Endothelial cell of umbilical vein (primary cell): ENCODE measurements around the gene DOP1A. TPM values are rescaled to one million over a fixed set of nuclear protein-coding genes. Genes with fewer than 3 reads are reported as not detected.

Experiments used
- BruUV-seq: library from RNA; stranded (reverse); fragments of 400-500 nt; replicated peaks from 2 replicates; lab custom pipeline; 2021; lab: Mats Ljungman, UMichigan
- CTCF ChIA-PET: fragments of 300-600, 350-600 bp; sonication (Branson Sonifier 250); formaldehyde crosslinking; loops from one replicate; lab custom pipeline; 2021; ENCODE audit warnings: antibody characterized with exemption, inconsistent platforms; lab: Charles Lee
- POLR2A ChIA-PET: fragments of 300-600, 350-600 bp; sonication (Branson Sonifier 250); formaldehyde crosslinking; loops from one replicate; lab custom pipeline; 2021; ENCODE audit warnings: antibody characterized with exemption, inconsistent platforms; lab: Charles Lee
- DNase-seq: peaks from one replicate; pipeline ENCODE4 v3.0.0-alpha.2; 2011; ENCODE audit warnings: low read depth, low spot score
- FAIRE-seq: peaks from 2 replicates; lab custom pipeline; 2011; peaks lifted over from hg19 to GRCh38; lab: Jason Lieb, UNC
- H2AFZ ChIP-seq: 2 replicates; pipeline ENCODE4 v1.6.0; 2012; ENCODE audit warnings: low read depth, low read length, control low read depth, inconsistent platforms
- H3K27ac ChIP-seq: 2 replicates; pipeline ENCODE4 v1.5.1; 2011; ENCODE audit warnings: low read depth, mild to moderate bottlenecking, control low read depth, low read length, moderate library complexity; ENCODE audit not compliant: insufficient read depth
- H3K27me3 ChIP-seq, 2 experiments: 2 replicates each; pipeline versions ENCODE4 v1.6.0 to v1.6.1; 2011; ENCODE audit warnings: low read length in 2 of 2, mixed read lengths in 1 of 2; ENCODE audit not compliant: control insufficient read depth in 2 of 2, insufficient read depth in 2 of 2
- H3K36me3 ChIP-seq, 2 experiments: 2 replicates in 1 of 2; 3 replicates in 1 of 2; pipeline ENCODE4 v1.5.1; 2011; ENCODE audit warnings: low read length in 2 of 2, mild to moderate bottlenecking in 1 of 2, moderate library complexity in 1 of 2; ENCODE audit not compliant: control insufficient read depth in 2 of 2, insufficient read depth in 2 of 2; ENCODE audit errors: extremely low read depth in 1 of 2
- H3K4me1 ChIP-seq: 3 replicates; pipeline ENCODE4 v1.5.1; 2011; ENCODE audit warnings: mild to moderate bottlenecking, low read length; ENCODE audit not compliant: control insufficient read depth, insufficient read depth; ENCODE audit errors: extremely low read depth
- H3K4me2 ChIP-seq: 2 replicates; pipeline ENCODE4 v1.6.1; 2011; ENCODE audit warnings: low read length, control low read depth, mixed read lengths; ENCODE audit not compliant: insufficient read depth
- H3K4me3 ChIP-seq, 3 experiments: fragments of 200-600 bp in 1 of 3; sonication (generic), shearing (Covaris generic) in 1 of 3; replicated peaks in 1 of 3; 2 replicates each; pipeline ENCODE4 v1.5.1; 2011 to 2016; ENCODE audit warnings: control low read depth in 3 of 3, low read length in 3 of 3, mild to moderate bottlenecking in 2 of 3, inconsistent platforms in 1 of 3, low read depth in 1 of 3, moderate library complexity in 1 of 3; ENCODE audit not compliant: insufficient read depth in 1 of 3
- H3K79me2 ChIP-seq: 2 replicates; pipeline ENCODE4 v1.6.0; 2012; ENCODE audit warnings: low read length, inconsistent platforms; ENCODE audit not compliant: control insufficient read depth, insufficient read depth
- H3K9ac ChIP-seq: replicated peaks from 2 replicates; pipeline ENCODE3; 2011; ENCODE audit warnings: low read length, control low read depth; ENCODE audit not compliant: insufficient read depth; ENCODE audit errors: extremely low read depth
- H3K9me1 ChIP-seq: replicated peaks from 3 replicates; pipeline ENCODE4 v1.6.0; 2011; ENCODE audit warnings: mild to moderate bottlenecking, low read length; ENCODE audit not compliant: control insufficient read depth, insufficient read depth; ENCODE audit errors: extremely low read depth
- H3K9me3 ChIP-seq: replicated peaks from 2 replicates; pipeline ENCODE4 v1.5.1; 2012; ENCODE audit warnings: low read length, inconsistent platforms; ENCODE audit not compliant: control insufficient read depth, insufficient read depth
- H4K20me1 ChIP-seq: replicated peaks from 2 replicates; pipeline ENCODE3; 2011; ENCODE audit warnings: mild to moderate bottlenecking, low read length; ENCODE audit not compliant: control insufficient read depth, insufficient read depth; ENCODE audit errors: extremely low read depth
- CTCF ChIP-seq, 2 donors: IDR thresholded peaks; 1 replicate in 1 of 2; 2 replicates in 1 of 2; pipeline ENCODE4 v1.5.1; 2011; ENCODE audit warnings: low read length in 2 of 2, mild to moderate bottlenecking in 2 of 2, moderate library complexity in 2 of 2, control low read depth in 1 of 2, inconsistent platforms in 1 of 2, low read depth in 1 of 2; ENCODE audit not compliant: insufficient read depth in 1 of 2; ENCODE audit errors: extremely low read depth in 1 of 2
- EZH2 ChIP-seq: IDR thresholded peaks from 2 replicates; pipeline ENCODE4 v1.6.1; 2012; ENCODE audit warnings: borderline replicate concordance, low read depth, mild to moderate bottlenecking, moderate library complexity, low read length, inconsistent platforms; ENCODE audit not compliant: severe bottlenecking
- FOS ChIP-seq: IDR thresholded peaks from 2 replicates; pipeline ENCODE4 v1.6.1; 2011; ENCODE audit warnings: mild to moderate bottlenecking, low read length, moderate library complexity, borderline replicate concordance; ENCODE audit not compliant: insufficient read depth
- GATA2 ChIP-seq: IDR thresholded peaks from 2 replicates; pipeline ENCODE4 v1.7.0; 2011; ENCODE audit warnings: low read depth, mild to moderate bottlenecking, moderate library complexity, mixed read lengths, low read length; ENCODE audit not compliant: insufficient read length, insufficient read depth
- JUN ChIP-seq: IDR thresholded peaks from 2 replicates; pipeline ENCODE4 v1.6.1; 2011; ENCODE audit warnings: borderline replicate concordance, low read depth; ENCODE audit not compliant: insufficient read length, insufficient read depth
- MAX ChIP-seq: IDR thresholded peaks from 2 replicates; pipeline ENCODE4 v1.6.1; 2011; ENCODE audit not compliant: insufficient read depth, insufficient read length
- MYC ChIP-seq: IDR thresholded peaks from one replicate; pipeline ENCODE4 v1.6.1; 2011; ENCODE audit warnings: mild to moderate bottlenecking, low read depth, low read length
- POLR2A ChIP-seq: IDR thresholded peaks from 2 replicates; pipeline ENCODE4 v1.6.1; 2012; ENCODE audit warnings: low read depth, mild to moderate bottlenecking, control low read depth, low read length
- POLR2AphosphoS5 ChIP-seq: IDR thresholded peaks from 2 replicates; pipeline ENCODE4 v1.6.1; 2012; ENCODE audit warnings: low read depth, mild to moderate bottlenecking, control low read depth, low read length, moderate library complexity; ENCODE audit not compliant: insufficient read depth
- dilution Hi-C: fragments of 300-500 bp; cut with MboI; formaldehyde crosslinking; loops from one replicate; pipeline ENCODE4 v1.15.0; 2019; ENCODE audit warnings: low sequenced_read_pairs; ENCODE audit not compliant: extremely low pct_ligation_motif_present
- intact Hi-C: fragments of 100-400 bp; cut with micrococcal nuclease; formaldehyde crosslinking; loops from one replicate; pipeline ENCODE4 v1.10.0; 2022
- polyA plus RNA-seq, 4 experiments: library from polyadenylated mRNA; depleted of rRNA in 3 of 4; stranded (reverse) in 3 of 4; unstranded in 1 of 4; fragments of >200 nt; gene quantifications; 2 replicates each; pipeline versions ENCODE4 v1.2.1 to v1.2.3, GENCODE V29; 2011 to 2012; ENCODE audit warnings: missing spikeins in 1 of 4
- total RNA-seq: library from RNA; stranded (reverse); gene quantifications from 2 replicates; pipeline ENCODE4 v1.2.3, GENCODE V29; 2021

Gene DOP1A
- total and polyA plus RNA-seq, 2 donors (not counting 3 experiments of a cell fraction or from before 2014, with no cell fraction given): 6.3 to 12.3 TPM

- dilution Hi-C loops: no loop called here
- peaks cover 0 to 21% of the 10 kb centered on the region in 2 experiments for H3K36me3 ChIP-seq
- peak; percentile 68 for FAIRE-seq
- intact Hi-C loops: loop anchor here (10.0 kb wide), 2 partner anchors 828 to 948 kb away; partner anchors contain the start of genes IBTK and TPBG
- no TSS peak for BruUV-seq
- H3K4me2 ChIP-seq: peak overlapping the region; percentile 98
- no peak for TF ChIP-seq FOS
- no peak for DNase-seq
- H3K27me3 ChIP-seq: no peaks in the 10 kb centered on the region
- peaks cover 2% of the 10 kb centered on the region for H4K20me1 ChIP-seq
- peak overlapping the region; percentile 69 for H2AFZ ChIP-seq
- peak overlapping the region; percentile 93 for H3K9ac ChIP-seq
- no peaks in the 10 kb centered on the region for H3K9me1 ChIP-seq
- no peaks in the 10 kb centered on the region for H3K9me3 ChIP-seq
- peak overlapping the region; percentile 52 to 99 (median 94) for H3K4me3 ChIP-seq
- ChIA-PET POLR2A (no interaction called here), CTCF (interaction anchor here (2.2 to 8.7 kb wide), 3 partner anchors 23 to 127 kb away, joined by 6 to 83 read pairs (median 13); partner anchors contain the start of genes DOP1A and UBE3D)
- H3K79me2 ChIP-seq: peaks cover 41% of the 10 kb centered on the region
- peak overlapping the region; percentile 49 for H3K27ac ChIP-seq
- peaks cover 17% of the 10 kb centered on the region for H3K4me1 ChIP-seq
Observed at GRCh38 chr6:83192456-83192855, 125.0 kb downstream of the DOP1A start.

GRCh38 chr6:83192871-83193746 is 125.6 kb downstream of the DOP1A start, which contains the start of the genes PGM3 and RWDD2A:
PGM3 (minus strand) TSS chr6:83193265; CDS start chr6:83191012, 2,253 bp downstream.
RWDD2A (plus strand) TSS chr6:83193357; CDS start chr6:83194452, 1,095 bp downstream.
- H3K9me3 ChIP-seq: no peaks in the 10 kb centered on the region
- DNase-seq (peak; percentile 93), FAIRE-seq (peak; percentile 92)
- CTCF ChIA-PET: interaction anchor here (0.6 to 8.7 kb wide), 6 partner anchors 17 to 136 kb away, joined by 3 to 83 read pairs (median 4); partner anchors contain the start of genes DOP1A and UBE3D
- peak within 1 kb of the TSS; percentile 98 for H3K4me2 ChIP-seq
- no peaks in the 10 kb centered on the region for H3K9me1 ChIP-seq
- peak within 1 kb of the TSS; percentile 49 for H3K27ac ChIP-seq
- intact Hi-C loops (loop anchor here (1.0 to 10.0 kb wide), 4 partner anchors 22 to 948 kb away; partner anchors contain the start of genes DOP1A, IBTK and TPBG), dilution Hi-C loops (no loop called here)
- TF ChIP-seq POLR2AphosphoS5: peak; percentile 68
- no peak for TF ChIP-seq GATA2
- TF ChIP-seq FOS: no peak
- no peak for TF ChIP-seq JUN
- TF ChIP-seq MAX: no peak
- no peak for TF ChIP-seq EZH2
- no peak for TF ChIP-seq CTCF (IDR thresholded peaks at IDR 0.05; ENCODE audit: extremely low read depth in 1 of 2, insufficient read depth in 1 of 2, low read depth in 1 of 2, low read length in 2 of 2)
- TF ChIP-seq POLR2A: peak; percentile 86
- no peak for TF ChIP-seq MYC
- H3K79me2 ChIP-seq: peaks cover 41% of the 10 kb centered on the region
- POLR2A ChIA-PET: no interaction called here
- peak within 1 kb of the TSS; percentile 85 for H2AFZ ChIP-seq
- peak within 1 kb of the TSS; percentile 52 to 99 (median 94) for H3K4me3 ChIP-seq
- peaks cover 0 to 17% of the 10 kb centered on the region in 2 experiments for H3K36me3 ChIP-seq
- no TSS peak for BruUV-seq
- no peaks in the 10 kb centered on the region for H3K27me3 ChIP-seq
- H3K4me1 ChIP-seq: peaks cover 23% of the 10 kb centered on the region
- peak within 1 kb of the TSS; percentile 93 for H3K9ac ChIP-seq
- peaks cover 2% of the 10 kb centered on the region for H4K20me1 ChIP-seq
